Keratinocyte (primary cell): ENCODE results near the gene GPATCH4. TPM values are rescaled to one million over a fixed set of nuclear protein-coding genes. Genes with fewer than 3 reads are reported as not detected.

Experiments
- DNase-seq: peaks from one replicate; pipeline ENCODE4 v3.0.0-alpha.2; 2011; ENCODE audit warnings: low read depth, missing footprints, low spot score
- FAIRE-seq: peaks from 2 replicates; lab custom pipeline; 2011; peaks lifted over from hg19 to GRCh38; lab: Jason Lieb, UNC
- H2AFZ ChIP-seq: 2 replicates; pipeline ENCODE4 v1.6.0; 2012; ENCODE audit warnings: low read length, control low read depth, inconsistent platforms; ENCODE audit not compliant: control insufficient read depth
- H3K27ac ChIP-seq: 2 replicates; pipeline ENCODE4 v1.5.1; 2011; ENCODE audit warnings: low read length; ENCODE audit not compliant: control insufficient read depth, insufficient read depth
- H3K27me3 ChIP-seq: 3 replicates; pipeline ENCODE4 v1.6.0; 2011; ENCODE audit warnings: low read length; ENCODE audit not compliant: control insufficient read depth, insufficient read depth; ENCODE audit errors: extremely low read depth
- H3K36me3 ChIP-seq, 2 experiments: 2 replicates in 1 of 2; 3 replicates in 1 of 2; pipeline ENCODE4 v1.5.1; 2011; ENCODE audit warnings: low read length in 2 of 2, mild to moderate bottlenecking in 1 of 2; ENCODE audit not compliant: control insufficient read depth in 2 of 2, insufficient read depth in 2 of 2; ENCODE audit errors: extremely low read depth in 1 of 2
- H3K4me1 ChIP-seq: 3 replicates; pipeline ENCODE4 v1.5.1; 2011; ENCODE audit warnings: low read length; ENCODE audit not compliant: control insufficient read depth, insufficient read depth; ENCODE audit errors: extremely low read depth
- H3K4me2 ChIP-seq: 3 replicates; pipeline ENCODE4 v1.6.0; 2011; ENCODE audit warnings: low read depth, low read length; ENCODE audit not compliant: control insufficient read depth, insufficient read depth; ENCODE audit errors: extremely low read depth
- H3K4me3 ChIP-seq, 3 experiments: fragments of 200-600 bp in 1 of 3; sonication (generic) in 1 of 3; 2 replicates in 2 of 3; 3 replicates in 1 of 3; pipeline ENCODE4 v1.5.1; 2011 to 2016; ENCODE audit warnings: low read length in 3 of 3, mild to moderate bottlenecking in 3 of 3, control low read depth in 2 of 3, inconsistent platforms in 1 of 3, low read depth in 1 of 3, mixed read lengths in 1 of 3, mixed run types in 1 of 3, moderate library complexity in 1 of 3; ENCODE audit not compliant: control insufficient read depth in 2 of 3, insufficient read depth in 2 of 3; ENCODE audit errors: extremely low read depth in 1 of 3
- H3K79me2 ChIP-seq: 2 replicates; pipeline ENCODE4 v1.6.0; 2012; ENCODE audit warnings: low read length; ENCODE audit not compliant: control insufficient read depth, insufficient read depth
- H3K9ac ChIP-seq: 3 replicates; pipeline ENCODE4 v1.6.0; 2011; ENCODE audit warnings: low read length; ENCODE audit not compliant: control insufficient read depth, insufficient read depth; ENCODE audit errors: extremely low read depth
- H3K9me1 ChIP-seq: 3 replicates; pipeline ENCODE4 v1.6.0; 2011; ENCODE audit warnings: low read length; ENCODE audit not compliant: control insufficient read depth, insufficient read depth; ENCODE audit errors: extremely low read depth
- H3K9me3 ChIP-seq: 2 replicates; pipeline ENCODE4 v1.5.1; 2012; ENCODE audit warnings: low read depth, low read length; ENCODE audit not compliant: control insufficient read depth
- H4K20me1 ChIP-seq: 3 replicates; pipeline ENCODE4 v1.6.0; 2011; ENCODE audit warnings: low read length; ENCODE audit not compliant: control insufficient read depth, insufficient read depth; ENCODE audit errors: extremely low read depth
- CTCF ChIP-seq, 3 experiments: IDR thresholded peaks in 1 of 3; conservative IDR thresholded peaks in 1 of 3; optimal IDR thresholded peaks in 1 of 3; 2 replicates in 2 of 3; 3 replicates in 1 of 3; pipeline versions ENCODE3 to v1.5.1; 2011; ENCODE audit warnings: low read length in 3 of 3, mild to moderate bottlenecking in 3 of 3, moderate library complexity in 2 of 3, control low read depth in 1 of 3, inconsistent platforms in 1 of 3; ENCODE audit not compliant: insufficient read depth in 2 of 3; ENCODE audit errors: extremely low read depth in 1 of 3
- EZH2 ChIP-seq: IDR thresholded peaks from one replicate; pipeline ENCODE4 v1.6.1; 2012; ENCODE audit warnings: inconsistent platforms, mild to moderate bottlenecking, low read length, moderate library complexity
- dilution Hi-C: fragments of 300-500 bp; cut with MboI; formaldehyde crosslinking; loops from one replicate; pipeline ENCODE4 v1.7.0; 2020; ENCODE audit warnings: low sequenced_read_pairs; ENCODE audit not compliant: extremely low pct_ligation_motif_present
- polyA plus RNA-seq, 5 experiments: library from polyadenylated mRNA; depleted of rRNA in 3 of 5; stranded (reverse) in 3 of 5; stranded (forward) in 1 of 5; unstranded in 1 of 5; fragments of >200 nt; gene quantifications; 1 replicate in 1 of 5; 2 replicates in 3 of 5; 3 replicates in 1 of 5; pipeline versions ENCODE4 v1.2.1 to v1.2.3, GENCODE V29; 2011 to 2012; ENCODE audit warnings: missing spikeins in 2 of 5, low read depth in 1 of 5, low replicate concordance in 1 of 5

GPATCH4 gene
- polyA plus RNA-seq, 1 donor (not counting 4 experiments of a cell fraction or from before 2014, with no cell fraction given): 43.5 TPM

- Histone ChIP-seq H3K4me1 (no peaks in the 10 kb centered on the region), H2AFZ (no peak overlapping the region), H3K9me1 (peaks cover 2% of the 10 kb centered on the region), H3K4me3 (no peak overlapping the region), H3K79me2 (no peaks in the 10 kb centered on the region), H3K4me2 (no peak overlapping the region), H3K27me3 (peaks cover 97% of the 10 kb centered on the region), H3K27ac (no peak overlapping the region), H3K9ac (no peak overlapping the region), H3K9me3 (no peaks in the 10 kb centered on the region), H4K20me1 (no peaks in the 10 kb centered on the region), H3K36me3 (no peaks in the 10 kb centered on the region)
- no peak for FAIRE-seq
- DNase-seq: no peak
- no peak for TF ChIP-seq CTCF (optimal IDR thresholded peaks at IDR 0.05 in 1 of 3, IDR thresholded peaks at IDR 0.05 in 1 of 3, conservative IDR thresholded peaks at IDR 0.05 in 1 of 3; ENCODE audit: extremely low read depth in 1 of 3, insufficient read depth in 2 of 3, low read length in 3 of 3)
- no peak for TF ChIP-seq EZH2
- dilution Hi-C loops: no loop called here
These were observed 43.8 kb upstream of the GPATCH4 start for GRCh38 chr1:156645056-156645455.

GRCh38 chr1:156644640-156645039 is 43.4 kb upstream of the GPATCH4 start:
- no peak overlapping the region for H3K9ac ChIP-seq
- TF ChIP-seq CTCF (optimal IDR thresholded peaks at IDR 0.05 in 1 of 3, IDR thresholded peaks at IDR 0.05 in 1 of 3, conservative IDR thresholded peaks at IDR 0.05 in 1 of 3; ENCODE audit: extremely low read depth in 1 of 3, insufficient read depth in 2 of 3, low read length in 3 of 3) (no peak), EZH2 (peak; percentile 43)
- no peaks in the 10 kb centered on the region for H3K9me3 ChIP-seq
- no peak overlapping the region for H3K4me3 ChIP-seq
- H2AFZ ChIP-seq: no peak overlapping the region
- dilution Hi-C loops: no loop called here
- DNase-seq (no peak), FAIRE-seq (no peak)
- H3K9me1 ChIP-seq: peaks cover 2% of the 10 kb centered on the region
- H3K4me2 ChIP-seq: no peak overlapping the region
- no peaks in the 10 kb centered on the region for H3K79me2 ChIP-seq
- no peaks in the 10 kb centered on the region for H4K20me1 ChIP-seq
- H3K36me3 ChIP-seq: no peaks in the 10 kb centered on the region
- no peak overlapping the region for H3K27ac ChIP-seq
- peaks cover 97% of the 10 kb centered on the region for H3K27me3 ChIP-seq
- no peaks in the 10 kb centered on the region for H3K4me1 ChIP-seq
